Stimulated activated CD4-positive, alpha-beta T cell treated with anti-CD3 and anti-CD28 coated beads, Interleukin-1b, Interleukin-23, amount 100 ng/mL, for 1 hour (primary cell): ENCODE results near the gene SLC22A2.
"Not testable (repeated sequence)": the region's sequence is repeated elsewhere in the genome, so short reads cannot be mapped to it uniquely, and the experiment has no call there.

ENCODE experiments used
- DNase-seq, 2 donors: peaks; one replicate each; pipeline ENCODE4 v3.0.0-alpha.2; 2020; ENCODE audit warnings: low read depth in 2 of 2

SLC22A2 gene

DNA sequence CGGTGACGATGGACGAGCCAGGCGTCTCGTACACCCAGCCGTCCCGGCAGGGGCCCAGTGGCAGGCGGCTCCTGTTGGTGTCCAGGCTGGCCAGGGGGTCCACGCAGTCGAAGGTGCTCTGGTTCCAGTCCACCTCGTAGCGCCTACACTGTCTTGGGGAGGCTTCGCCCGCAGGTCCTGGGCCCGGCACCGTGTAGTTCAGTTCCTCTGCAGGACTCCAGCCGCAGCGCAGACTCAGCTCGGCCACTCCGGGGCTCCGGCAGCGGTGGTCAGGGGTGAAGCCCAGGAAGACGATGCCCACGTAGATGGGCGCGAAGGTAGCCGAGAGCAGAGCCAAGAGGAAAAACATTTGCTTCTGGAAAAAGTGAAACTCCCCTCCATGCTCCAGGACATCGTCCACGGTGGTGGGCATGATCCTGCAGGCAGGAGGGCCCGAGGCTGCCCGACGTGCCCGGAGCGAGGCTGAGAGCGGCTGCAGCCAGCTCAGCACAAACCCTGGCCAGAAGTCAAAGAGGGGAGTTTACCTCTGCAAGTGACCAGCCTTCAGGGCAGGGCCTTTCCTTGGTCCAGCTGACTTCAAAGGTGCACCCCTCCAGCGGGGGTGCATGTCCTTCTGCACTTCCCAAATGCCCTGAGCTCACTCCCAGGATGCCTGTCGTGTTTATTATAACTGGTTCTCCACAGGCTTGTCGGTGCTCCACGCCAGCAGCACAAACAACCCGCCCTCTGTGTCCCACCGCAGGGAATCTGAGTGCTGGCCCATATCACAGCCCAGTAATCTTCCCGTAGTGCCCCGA is at the start of gene SLC22A2:
Gene SLC22A2, minus strand, starts transcription at position 476 of the 797 bp plus-strand sequence. Its CDS starts 64 bp downstream, at position 412.
- DNase-seq = no peak

DNA sequence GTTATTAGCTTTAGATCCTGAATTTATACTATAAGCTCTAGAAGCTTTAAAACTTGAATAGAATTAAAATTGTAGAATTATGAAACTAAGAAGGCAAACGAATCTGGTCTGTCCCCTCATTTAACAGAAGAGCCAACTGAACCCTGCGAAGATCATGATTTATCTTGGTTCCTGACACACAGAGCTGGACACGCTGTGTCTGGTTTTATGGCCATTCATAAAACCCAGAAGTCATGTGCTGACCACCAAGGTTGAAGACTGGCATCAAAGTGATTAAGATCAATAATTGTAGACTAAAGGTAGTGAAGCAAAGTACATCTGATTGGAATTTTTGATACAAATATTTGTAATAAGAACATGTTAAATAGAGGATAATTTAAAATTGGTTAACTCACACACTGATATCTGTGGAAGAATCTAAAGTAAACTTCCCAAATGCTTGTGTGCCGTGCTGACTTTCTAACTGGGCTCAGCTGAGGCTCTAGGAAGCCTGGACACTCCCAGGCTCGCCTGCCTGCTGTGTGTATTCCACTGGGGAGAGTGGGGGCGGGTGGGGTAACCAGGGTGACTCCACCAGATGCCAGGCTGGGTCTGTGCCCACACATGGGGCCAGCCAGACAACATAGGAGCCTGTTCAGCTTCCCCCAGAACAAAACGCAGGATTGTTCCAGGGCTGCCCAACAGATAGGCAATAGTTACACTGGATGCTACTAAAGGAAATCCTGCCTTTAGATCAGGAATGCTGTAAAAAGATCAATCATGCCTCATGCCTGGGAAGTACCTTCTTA is 47.5 kb upstream of the SLC22A2 start:
- no peak for DNase-seq

DNA sequence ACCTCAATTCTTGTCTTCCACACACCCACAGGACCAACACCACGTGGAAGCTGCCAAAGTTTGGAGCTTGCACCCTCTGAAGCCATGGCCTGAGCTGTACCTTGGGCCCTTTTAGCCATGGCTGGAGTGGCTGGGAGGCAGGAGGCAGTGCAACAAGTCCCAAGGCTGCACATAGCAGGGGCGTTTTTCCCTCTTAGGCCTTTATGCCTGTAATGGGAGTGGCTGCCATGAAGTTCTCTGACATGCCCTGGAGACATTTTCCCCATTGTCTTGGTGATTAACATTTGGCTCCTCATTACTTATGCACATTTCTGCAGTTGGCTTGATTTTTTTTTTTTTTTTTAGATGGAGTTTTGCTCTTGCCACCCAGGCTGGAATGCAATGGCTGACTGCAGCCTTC is 45.2 kb upstream of the SLC22A2 start:
- no peak for DNase-seq

DNA sequence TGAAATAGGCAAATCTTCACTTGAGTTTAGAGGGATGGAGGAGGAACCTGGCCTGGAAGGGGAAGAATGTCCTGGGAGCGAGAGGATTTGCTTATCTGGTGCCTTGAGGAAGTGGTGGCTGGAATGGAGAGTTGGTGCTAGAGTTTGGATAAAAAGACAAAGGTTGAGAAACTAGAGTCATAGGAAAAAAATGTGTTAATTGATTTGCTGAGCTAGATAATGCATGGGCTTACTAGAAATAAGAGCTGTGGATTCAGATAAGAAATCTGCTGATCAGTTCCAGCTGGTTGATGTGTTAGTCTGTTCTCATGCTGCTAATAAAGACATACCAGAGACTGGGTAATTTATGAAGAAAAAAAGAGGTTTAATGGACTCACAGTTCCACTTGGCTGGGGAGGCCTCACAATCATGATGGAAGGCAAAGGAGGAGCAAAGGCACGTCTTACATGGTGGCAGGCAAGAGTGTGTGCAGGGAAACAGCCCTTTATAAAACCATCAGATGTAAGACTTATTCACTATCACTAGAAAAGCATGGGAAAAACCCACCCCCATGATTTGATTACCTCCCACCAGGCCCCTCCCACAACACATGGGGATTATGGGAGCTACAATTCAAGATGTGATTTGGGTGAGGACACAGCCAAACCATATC is 43.9 kb upstream of the SLC22A2 start:
- DNase-seq = not testable (repeated sequence)

DNA sequence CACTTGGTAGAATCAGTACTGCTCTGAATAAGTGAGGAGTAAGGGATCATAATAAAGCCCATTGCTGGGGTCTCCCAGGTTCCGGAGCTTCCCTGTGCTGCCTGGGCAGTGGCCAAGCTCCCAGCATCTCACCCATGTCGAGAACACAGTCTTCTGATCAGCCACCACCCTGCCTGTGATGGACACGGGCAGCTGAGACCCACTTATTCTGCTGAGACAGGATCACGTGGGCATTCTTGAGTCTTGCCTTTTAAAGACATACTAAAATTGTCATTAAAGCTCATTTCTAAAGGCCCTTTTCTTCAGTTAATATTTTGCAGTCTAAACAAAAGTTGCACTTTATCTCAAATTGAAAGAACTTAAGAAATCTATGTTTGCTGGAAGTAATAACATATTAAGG is 42.7 kb upstream of the SLC22A2 start:
- no peak for DNase-seq

DNA sequence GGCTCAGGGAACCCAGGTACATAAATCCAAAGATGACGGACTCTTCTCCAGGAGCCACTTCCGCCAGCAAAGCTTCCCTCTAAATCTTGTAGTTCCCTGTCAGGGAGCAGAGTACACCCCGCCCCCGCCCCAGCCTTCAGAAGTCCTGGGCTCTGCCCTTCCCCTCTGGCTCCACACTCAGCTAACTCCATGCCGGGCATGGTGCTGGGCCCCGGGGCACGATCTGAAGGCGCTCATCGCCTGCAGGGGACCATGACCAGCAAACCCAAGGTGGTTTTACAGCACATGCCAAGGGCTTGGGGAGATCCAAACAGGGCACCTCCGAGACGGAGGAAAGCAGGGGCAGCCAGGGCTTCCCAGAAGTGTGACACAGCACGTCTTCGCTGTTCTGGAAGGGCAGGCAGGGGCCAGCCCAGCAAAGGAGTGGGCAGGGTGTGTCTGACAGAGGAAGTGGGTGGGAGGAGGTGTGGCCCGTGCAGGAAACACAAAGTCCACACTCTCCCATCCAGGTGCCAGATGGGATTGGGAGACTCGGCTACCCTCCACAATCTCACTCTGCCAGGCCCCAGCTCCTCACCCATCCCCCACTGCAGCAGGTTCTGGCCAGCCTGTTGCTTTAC is 41.6 kb upstream of the SLC22A2 start:
- DNase-seq = no peak

DNA sequence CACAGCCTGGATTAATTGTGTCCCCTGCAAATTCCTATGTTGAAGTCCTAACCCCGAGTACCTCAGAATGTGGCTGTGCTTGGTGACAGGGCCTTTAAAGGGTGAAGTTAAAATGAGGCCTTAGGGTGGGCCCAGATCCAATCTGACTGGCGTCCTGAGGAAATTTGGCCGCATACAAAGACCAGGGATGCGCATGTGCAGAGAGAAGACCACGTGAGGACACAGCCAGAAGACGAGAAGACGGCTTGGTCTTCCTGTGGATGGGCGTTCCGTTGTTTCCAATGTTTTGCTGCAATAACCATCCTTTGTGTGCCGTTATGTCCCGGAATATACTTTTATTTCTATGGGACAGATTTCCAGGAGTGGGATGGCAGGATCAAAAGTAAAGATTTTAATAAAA is 40.9 kb upstream of the SLC22A2 start:
- DNase-seq = no peak

DNA sequence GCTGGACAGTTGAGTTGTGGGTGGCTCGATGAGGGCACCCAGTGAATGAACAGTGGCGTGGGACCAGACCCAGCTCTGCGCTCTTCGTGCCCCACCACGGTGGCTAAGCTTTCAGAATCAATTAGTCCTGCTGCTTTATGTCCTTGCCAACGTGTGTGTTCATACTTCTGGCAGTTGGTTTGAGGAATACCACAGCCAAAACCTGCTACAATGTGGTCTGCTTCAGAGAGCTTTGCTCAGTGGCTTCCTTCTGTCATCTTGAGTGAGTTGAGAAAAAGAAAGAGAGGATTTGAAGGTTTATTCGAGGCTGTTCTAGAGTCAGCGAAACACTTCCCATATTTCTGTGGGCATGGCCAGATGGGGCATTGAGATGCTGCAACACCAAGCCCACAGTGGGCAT is 39.5 kb upstream of the SLC22A2 start:
- no peak for DNase-seq

DNA sequence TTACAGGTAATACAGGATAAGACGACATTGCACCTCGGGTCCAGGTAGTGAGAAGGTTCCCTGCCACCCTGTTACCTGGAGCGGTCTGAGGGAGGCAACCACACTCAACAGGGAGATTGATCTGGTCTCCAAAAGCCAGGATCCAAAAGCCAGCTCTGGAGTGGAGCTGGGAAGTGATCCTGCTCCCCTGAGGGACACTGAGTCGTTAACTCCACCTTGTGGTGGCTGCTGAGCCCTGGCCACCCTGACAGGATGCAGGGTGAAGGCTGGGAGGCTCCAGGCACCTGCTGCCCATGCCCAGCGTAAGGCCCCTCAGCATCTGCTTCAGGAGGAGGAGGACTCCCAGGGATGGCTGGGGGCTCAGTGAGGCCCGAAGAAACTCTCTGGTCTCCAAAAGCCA is 38.7 kb upstream of the SLC22A2 start:
- no peak for DNase-seq

DNA sequence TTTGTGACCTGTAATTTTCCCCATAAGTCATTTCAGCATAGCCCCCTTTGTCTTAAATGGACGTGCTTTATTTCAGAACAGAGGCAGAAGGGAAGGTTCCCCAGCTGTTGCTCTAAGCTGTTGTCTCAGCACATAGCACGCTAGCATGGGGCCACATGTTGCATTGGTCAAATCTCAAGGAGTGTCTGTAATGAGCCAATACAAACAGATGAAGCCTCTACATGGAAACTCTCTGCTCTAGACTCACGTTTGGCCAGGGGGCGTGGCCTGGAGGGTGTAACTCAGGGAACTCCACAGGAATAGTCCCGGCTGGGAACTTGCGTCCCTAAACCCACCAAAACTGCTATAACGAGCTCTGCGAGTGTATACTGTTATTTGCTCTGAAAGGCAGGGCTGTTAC is 35.2 kb upstream of the SLC22A2 start:
- DNase-seq = no peak

DNA sequence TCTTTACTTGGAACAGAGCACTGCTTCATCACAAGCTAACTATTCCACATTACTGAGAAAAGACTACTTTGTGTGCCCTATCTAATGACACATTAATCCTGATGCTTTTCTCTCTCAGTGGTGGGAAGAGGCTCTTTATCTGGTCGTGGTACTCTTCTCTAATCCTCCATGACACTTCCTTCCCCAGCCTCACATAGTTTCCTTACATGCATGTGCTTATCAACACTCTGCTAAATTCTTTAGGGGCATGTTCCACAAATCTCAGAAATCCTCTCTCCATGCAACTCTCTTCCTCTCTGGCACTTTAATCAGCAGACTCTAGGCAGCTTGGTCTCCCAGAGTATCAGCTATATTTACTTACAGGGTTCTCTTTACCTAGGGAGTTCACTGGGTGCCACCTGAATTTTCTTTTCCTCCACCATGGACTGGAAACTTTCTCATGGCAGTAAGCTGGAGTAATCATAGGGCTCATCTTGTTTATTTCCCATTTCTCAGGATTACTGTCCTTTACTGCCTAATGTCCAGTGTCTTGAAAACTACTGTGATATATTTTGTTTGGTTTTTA is 27.0 kb upstream of the SLC22A2 start:
- no peak for DNase-seq

DNA sequence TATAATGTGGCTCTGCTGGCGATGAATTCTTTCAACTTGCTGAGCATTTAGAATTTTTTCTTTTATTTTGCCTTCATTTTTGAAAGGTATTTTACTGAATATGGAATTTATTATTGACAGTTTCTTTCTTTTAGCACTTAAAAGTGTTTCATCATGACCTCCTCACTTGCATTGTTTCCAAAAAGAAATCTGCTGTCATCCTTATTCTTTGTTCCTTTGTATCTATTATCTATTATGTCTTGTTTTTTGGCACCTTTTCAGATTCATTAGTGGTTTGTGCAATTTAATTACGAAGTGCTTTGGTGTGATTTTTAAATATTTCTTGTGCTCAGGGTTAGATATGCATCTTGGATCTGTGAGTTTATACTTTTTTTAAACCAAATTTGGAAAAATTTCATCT is 26.0 kb upstream of the SLC22A2 start:
- DNase-seq = no peak

DNA sequence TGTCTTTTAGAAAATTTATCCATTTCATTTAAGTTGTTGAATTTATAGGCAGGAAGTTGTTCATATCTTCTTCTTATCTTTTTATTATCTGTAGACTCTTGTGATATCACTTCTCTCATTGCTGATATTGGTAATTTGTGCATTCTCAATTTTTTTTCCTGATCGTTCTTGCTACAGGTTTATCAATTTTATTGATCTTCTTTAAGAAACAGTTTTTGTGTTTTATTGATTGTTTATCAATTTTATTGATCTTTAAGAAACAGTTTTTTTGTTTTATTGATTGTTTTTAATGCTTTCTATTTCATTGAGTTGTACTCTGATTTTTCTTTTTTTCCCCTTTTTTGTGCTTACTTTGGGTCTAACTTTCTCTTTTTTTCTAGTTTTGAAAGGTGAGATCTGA is 23.8 kb upstream of the SLC22A2 start:
- DNase-seq = no peak

DNA sequence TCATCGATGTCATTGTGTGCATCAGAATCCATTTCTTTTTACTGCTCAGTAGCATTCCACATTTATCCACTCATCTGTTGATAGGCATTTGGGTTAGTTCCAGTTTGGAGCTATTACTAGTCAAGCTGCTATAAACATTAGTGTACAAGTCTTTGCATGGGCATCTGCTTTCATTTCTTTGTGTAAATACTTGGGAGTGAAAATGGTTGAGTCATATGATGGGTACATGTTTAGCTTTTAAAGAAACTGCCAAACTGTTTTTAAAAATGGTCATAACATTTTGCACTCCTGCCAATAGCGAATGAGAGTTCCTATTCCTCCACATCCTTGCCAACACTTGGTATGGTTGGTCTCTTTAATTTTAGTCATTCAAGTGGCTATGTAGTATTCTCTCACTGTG is 21.2 kb upstream of the SLC22A2 start:
- DNase-seq = no peak

DNA sequence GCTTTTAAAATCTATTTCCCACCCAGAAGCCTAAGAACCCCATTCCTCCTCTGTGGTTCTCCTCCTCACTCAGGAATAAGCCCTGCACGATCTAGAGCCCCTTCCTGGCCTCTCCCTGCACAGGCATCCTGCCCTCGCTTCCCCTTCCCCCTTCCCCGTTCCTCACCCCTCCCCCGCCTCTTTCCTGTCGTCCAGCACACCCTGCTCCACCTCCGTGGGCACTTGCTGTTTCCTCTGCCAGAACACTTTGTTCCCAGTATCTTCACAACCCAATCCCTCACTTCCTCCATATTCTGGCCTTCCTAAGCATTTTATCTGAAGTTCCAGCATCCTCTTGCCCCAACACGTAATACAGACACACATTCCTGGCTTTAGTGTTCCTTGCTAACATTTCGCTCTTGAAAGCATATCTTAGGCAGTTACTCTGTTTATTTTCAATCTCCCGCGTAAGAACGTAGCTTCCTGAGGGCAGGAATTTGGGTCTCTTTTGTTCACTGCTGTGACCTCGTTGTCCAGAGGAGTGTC is 20.2 kb upstream of the SLC22A2 start:
- DNase-seq = no peak

DNA sequence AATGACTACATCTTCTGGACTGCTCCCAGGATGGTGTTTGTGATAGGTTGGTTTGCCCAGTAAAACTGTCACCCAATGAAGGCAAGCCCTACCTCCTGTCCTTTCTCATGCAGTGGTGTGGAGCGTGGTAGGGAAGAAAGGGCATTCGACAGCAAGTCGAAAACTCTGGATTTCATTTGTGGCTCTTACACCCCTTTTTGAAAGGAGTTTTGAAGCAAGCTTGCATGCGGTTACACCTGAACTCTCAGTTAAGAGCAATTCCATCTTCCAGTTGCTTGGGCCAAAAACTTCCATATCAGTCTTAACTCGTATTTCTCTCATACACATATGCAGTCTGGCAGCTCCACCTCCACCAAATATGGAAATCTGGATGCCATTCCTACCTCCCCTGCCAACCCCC is 19.7 kb upstream of the SLC22A2 start:
- no peak for DNase-seq

DNA sequence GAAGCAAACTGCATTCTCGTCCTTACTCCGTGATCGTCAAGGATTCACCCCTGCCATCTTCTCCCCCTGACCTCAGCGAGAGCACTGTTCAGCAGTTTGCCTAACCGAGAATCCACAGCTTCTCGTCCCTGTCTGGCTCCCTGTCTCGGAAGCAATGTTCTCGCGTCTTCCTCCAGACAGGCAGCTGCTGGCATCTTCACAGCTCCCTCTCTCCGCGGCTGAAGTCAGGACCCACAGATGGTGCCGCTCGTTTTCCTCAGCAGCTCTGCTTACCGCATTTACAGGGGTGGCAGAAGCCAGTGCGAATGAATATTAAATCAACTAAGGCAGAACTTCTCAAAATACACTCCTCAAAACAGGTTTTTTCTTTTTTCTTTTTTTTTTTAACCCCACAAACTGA is 18.9 kb upstream of the SLC22A2 start:
- DNase-seq = no peak

DNA sequence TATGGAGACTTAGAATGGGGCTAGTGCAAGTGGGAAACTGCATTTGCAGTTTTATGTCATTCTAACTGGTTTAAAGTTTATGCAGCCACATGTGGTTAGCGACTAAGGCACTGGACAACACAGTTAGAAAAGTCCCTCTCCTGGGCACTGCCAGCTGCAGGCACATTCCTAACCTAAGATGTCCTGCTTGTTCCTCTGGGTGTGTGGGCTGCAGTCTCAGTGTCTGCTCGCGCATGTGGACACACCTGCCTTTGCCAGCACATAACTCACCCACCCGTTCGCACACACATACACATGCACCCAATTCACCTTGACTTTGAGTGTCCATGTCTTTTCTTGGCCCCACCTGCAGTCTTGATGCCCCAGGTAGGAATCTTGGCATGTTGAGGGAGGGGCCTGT is 18.5 kb upstream of the SLC22A2 start:
- no peak for DNase-seq

DNA sequence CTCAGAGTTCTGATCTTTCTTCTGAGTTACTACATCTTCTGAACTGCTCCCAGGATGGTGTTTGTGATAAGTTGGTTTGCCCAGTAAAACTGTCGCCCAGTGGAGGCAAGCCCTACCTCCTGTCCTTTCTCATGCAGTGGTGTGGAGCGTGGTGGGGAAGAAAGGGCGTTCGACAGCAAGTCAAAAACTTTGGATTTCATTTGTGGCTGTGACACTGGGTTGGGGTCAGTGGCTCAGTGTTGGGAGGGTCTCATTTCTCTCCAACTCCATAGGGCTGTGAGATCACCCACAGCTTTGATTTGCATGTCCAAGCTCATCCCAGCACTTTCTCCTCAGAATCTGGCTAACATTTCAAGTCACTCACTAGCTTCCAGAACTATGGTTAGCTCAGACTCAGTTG is 17.5 kb upstream of the SLC22A2 start:
- no peak for DNase-seq

DNA sequence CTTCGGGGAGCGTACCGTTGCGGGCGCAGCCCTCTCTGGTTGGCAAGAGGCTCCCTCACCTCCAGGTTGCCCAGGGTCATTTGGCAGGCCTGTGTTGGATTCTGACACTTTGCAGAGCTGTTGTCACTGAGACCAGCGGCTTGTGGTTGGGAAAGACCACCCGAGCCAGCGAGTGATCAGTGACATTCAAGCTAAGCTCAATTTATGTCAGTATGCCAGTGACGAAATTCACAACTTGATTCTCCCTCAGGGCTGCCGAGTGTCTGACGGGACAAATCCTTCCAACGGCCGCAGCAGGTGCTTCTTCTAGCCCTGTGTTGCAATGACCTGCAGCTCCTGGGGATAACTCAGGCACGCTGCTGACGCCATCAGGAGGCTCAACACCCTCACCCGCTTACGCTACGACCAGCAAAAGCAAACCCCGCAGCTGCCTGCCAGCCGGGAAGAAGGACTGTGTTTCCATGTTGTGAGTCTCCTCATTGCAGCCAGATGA is 16.9 kb upstream of the SLC22A2 start:
- DNase-seq = no peak

DNA sequence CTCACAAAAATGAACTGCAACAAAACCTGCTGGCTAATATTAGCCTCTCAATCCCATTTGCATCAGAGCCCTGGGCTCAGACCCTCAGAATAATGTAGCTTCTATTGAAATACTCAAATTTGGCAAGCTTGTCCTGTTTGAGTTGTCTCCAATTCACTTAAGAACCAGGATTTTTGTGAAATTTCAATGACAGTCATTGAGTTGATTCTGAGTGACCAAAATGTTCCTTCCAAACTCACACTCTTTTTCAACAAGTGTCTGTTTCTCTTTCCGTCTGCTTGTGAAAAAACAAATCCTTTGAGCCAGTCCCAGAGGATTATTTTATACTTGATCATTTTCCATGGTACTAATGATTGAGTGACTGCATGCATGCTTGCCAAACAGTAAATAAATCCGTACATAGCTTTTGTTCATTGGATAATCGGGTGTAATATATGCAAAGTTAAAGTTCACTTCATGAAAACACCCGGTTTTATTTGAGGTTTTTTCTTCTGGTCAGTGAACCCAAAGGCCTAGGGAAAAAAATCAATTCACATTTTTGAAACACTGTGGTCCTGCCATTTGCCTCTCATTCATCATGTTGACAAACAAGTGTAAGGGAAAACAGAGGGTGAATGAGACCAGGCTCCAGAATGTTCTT is 16.4 kb upstream of the SLC22A2 start:
- no peak for DNase-seq
